Endothelial cell of umbilical vein (primary cell): ENCODE measurements around the gene NR3C2. TPM values are rescaled to one million over a fixed set of nuclear protein-coding genes. Genes with fewer than 3 reads are reported as not detected.

Source experiments
- BruUV-seq: library from RNA; stranded (reverse); fragments of 400-500 nt; replicated peaks from 2 replicates; lab custom pipeline; 2021; lab: Mats Ljungman, UMichigan
- CTCF ChIA-PET: fragments of 300-600, 350-600 bp; sonication (Branson Sonifier 250); formaldehyde crosslinking; loops from one replicate; lab custom pipeline; 2021; ENCODE audit warnings: antibody characterized with exemption, inconsistent platforms; lab: Charles Lee
- POLR2A ChIA-PET: fragments of 300-600, 350-600 bp; sonication (Branson Sonifier 250); formaldehyde crosslinking; loops from one replicate; lab custom pipeline; 2021; ENCODE audit warnings: antibody characterized with exemption, inconsistent platforms; lab: Charles Lee
- DNase-seq: peaks from one replicate; pipeline ENCODE4 v3.0.0-alpha.2; 2011; ENCODE audit warnings: low read depth, low spot score
- FAIRE-seq: peaks from 2 replicates; lab custom pipeline; 2011; peaks lifted over from hg19 to GRCh38; lab: Jason Lieb, UNC
- H2AFZ ChIP-seq: 2 replicates; pipeline ENCODE4 v1.6.0; 2012; ENCODE audit warnings: low read depth, low read length, control low read depth, inconsistent platforms
- H3K27ac ChIP-seq: 2 replicates; pipeline ENCODE4 v1.5.1; 2011; ENCODE audit warnings: low read depth, mild to moderate bottlenecking, control low read depth, low read length, moderate library complexity; ENCODE audit not compliant: insufficient read depth
- H3K27me3 ChIP-seq, 2 experiments: 2 replicates each; pipeline versions ENCODE4 v1.6.0 to v1.6.1; 2011; ENCODE audit warnings: low read length in 2 of 2, mixed read lengths in 1 of 2; ENCODE audit not compliant: control insufficient read depth in 2 of 2, insufficient read depth in 2 of 2
- H3K36me3 ChIP-seq, 2 experiments: 2 replicates in 1 of 2; 3 replicates in 1 of 2; pipeline ENCODE4 v1.5.1; 2011; ENCODE audit warnings: low read length in 2 of 2, mild to moderate bottlenecking in 1 of 2, moderate library complexity in 1 of 2; ENCODE audit not compliant: control insufficient read depth in 2 of 2, insufficient read depth in 2 of 2; ENCODE audit errors: extremely low read depth in 1 of 2
- H3K4me1 ChIP-seq: 3 replicates; pipeline ENCODE4 v1.5.1; 2011; ENCODE audit warnings: mild to moderate bottlenecking, low read length; ENCODE audit not compliant: control insufficient read depth, insufficient read depth; ENCODE audit errors: extremely low read depth
- H3K4me2 ChIP-seq: 2 replicates; pipeline ENCODE4 v1.6.1; 2011; ENCODE audit warnings: low read length, control low read depth, mixed read lengths; ENCODE audit not compliant: insufficient read depth
- H3K4me3 ChIP-seq, 3 experiments: fragments of 200-600 bp in 1 of 3; sonication (generic), shearing (Covaris generic) in 1 of 3; replicated peaks in 1 of 3; 2 replicates each; pipeline ENCODE4 v1.5.1; 2011 to 2016; ENCODE audit warnings: control low read depth in 3 of 3, low read length in 3 of 3, mild to moderate bottlenecking in 2 of 3, inconsistent platforms in 1 of 3, low read depth in 1 of 3, moderate library complexity in 1 of 3; ENCODE audit not compliant: insufficient read depth in 1 of 3
- H3K79me2 ChIP-seq: 2 replicates; pipeline ENCODE4 v1.6.0; 2012; ENCODE audit warnings: low read length, inconsistent platforms; ENCODE audit not compliant: control insufficient read depth, insufficient read depth
- H3K9ac ChIP-seq: replicated peaks from 2 replicates; pipeline ENCODE3; 2011; ENCODE audit warnings: low read length, control low read depth; ENCODE audit not compliant: insufficient read depth; ENCODE audit errors: extremely low read depth
- H3K9me1 ChIP-seq: replicated peaks from 3 replicates; pipeline ENCODE4 v1.6.0; 2011; ENCODE audit warnings: mild to moderate bottlenecking, low read length; ENCODE audit not compliant: control insufficient read depth, insufficient read depth; ENCODE audit errors: extremely low read depth
- H3K9me3 ChIP-seq: replicated peaks from 2 replicates; pipeline ENCODE4 v1.5.1; 2012; ENCODE audit warnings: low read length, inconsistent platforms; ENCODE audit not compliant: control insufficient read depth, insufficient read depth
- H4K20me1 ChIP-seq: replicated peaks from 2 replicates; pipeline ENCODE3; 2011; ENCODE audit warnings: mild to moderate bottlenecking, low read length; ENCODE audit not compliant: control insufficient read depth, insufficient read depth; ENCODE audit errors: extremely low read depth
- EZH2 ChIP-seq: IDR thresholded peaks from 2 replicates; pipeline ENCODE4 v1.6.1; 2012; ENCODE audit warnings: borderline replicate concordance, low read depth, mild to moderate bottlenecking, moderate library complexity, low read length, inconsistent platforms; ENCODE audit not compliant: severe bottlenecking
- FOS ChIP-seq: IDR thresholded peaks from 2 replicates; pipeline ENCODE4 v1.6.1; 2011; ENCODE audit warnings: mild to moderate bottlenecking, low read length, moderate library complexity, borderline replicate concordance; ENCODE audit not compliant: insufficient read depth
- GATA2 ChIP-seq: IDR thresholded peaks from 2 replicates; pipeline ENCODE4 v1.7.0; 2011; ENCODE audit warnings: low read depth, mild to moderate bottlenecking, moderate library complexity, mixed read lengths, low read length; ENCODE audit not compliant: insufficient read length, insufficient read depth
- JUN ChIP-seq: IDR thresholded peaks from 2 replicates; pipeline ENCODE4 v1.6.1; 2011; ENCODE audit warnings: borderline replicate concordance, low read depth; ENCODE audit not compliant: insufficient read length, insufficient read depth
- MAX ChIP-seq: IDR thresholded peaks from 2 replicates; pipeline ENCODE4 v1.6.1; 2011; ENCODE audit not compliant: insufficient read depth, insufficient read length
- MYC ChIP-seq: IDR thresholded peaks from one replicate; pipeline ENCODE4 v1.6.1; 2011; ENCODE audit warnings: mild to moderate bottlenecking, low read depth, low read length
- POLR2A ChIP-seq: IDR thresholded peaks from 2 replicates; pipeline ENCODE4 v1.6.1; 2012; ENCODE audit warnings: low read depth, mild to moderate bottlenecking, control low read depth, low read length
- dilution Hi-C: fragments of 300-500 bp; cut with MboI; formaldehyde crosslinking; loops from one replicate; pipeline ENCODE4 v1.15.0; 2019; ENCODE audit warnings: low sequenced_read_pairs; ENCODE audit not compliant: extremely low pct_ligation_motif_present
- intact Hi-C: fragments of 100-400 bp; cut with micrococcal nuclease; formaldehyde crosslinking; loops from one replicate; pipeline ENCODE4 v1.10.0; 2022
- polyA plus RNA-seq, 4 experiments: library from polyadenylated mRNA; depleted of rRNA in 3 of 4; stranded (reverse) in 3 of 4; unstranded in 1 of 4; fragments of >200 nt; gene quantifications; 2 replicates each; pipeline versions ENCODE4 v1.2.1 to v1.2.3, GENCODE V29; 2011 to 2012; ENCODE audit warnings: missing spikeins in 1 of 4
- total RNA-seq: library from RNA; stranded (reverse); gene quantifications from 2 replicates; pipeline ENCODE4 v1.2.3, GENCODE V29; 2021
- TF ChIP-seq, protein P1 (sequence below), 2 donors: IDR thresholded peaks; 1 replicate in 1 of 2; 2 replicates in 1 of 2; pipeline ENCODE4 v1.5.1; 2011; ENCODE audit warnings: low read length in 2 of 2, mild to moderate bottlenecking in 2 of 2, moderate library complexity in 2 of 2, control low read depth in 1 of 2, inconsistent platforms in 1 of 2, low read depth in 1 of 2; ENCODE audit not compliant: insufficient read depth in 1 of 2; ENCODE audit errors: extremely low read depth in 1 of 2

NR3C2 gene
- total and polyA plus RNA-seq, 2 donors (not counting 3 experiments of a cell fraction or from before 2014, with no cell fraction given): 4.8 to 16.4 TPM

DNA sequence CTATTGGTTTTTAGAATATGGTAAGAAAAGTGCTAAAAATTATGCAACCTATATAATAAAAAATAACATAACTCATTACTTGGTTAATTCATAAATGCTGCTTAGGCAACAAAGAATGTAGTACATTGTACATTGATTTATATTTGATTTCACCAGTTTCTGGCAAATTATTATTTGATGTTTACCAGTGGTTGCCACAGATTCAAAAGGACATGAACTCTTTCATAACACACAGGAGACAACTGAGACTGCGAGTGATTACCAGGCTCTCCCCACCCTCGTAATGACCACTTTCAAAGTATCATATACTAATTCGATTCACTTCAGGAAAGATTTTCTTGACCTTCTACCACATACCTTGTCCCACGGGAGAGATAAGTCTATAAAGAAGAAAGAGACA is 158.5 kb downstream of the NR3C2 start:
- BruUV-seq: no TSS peak
- FAIRE-seq (no peak), DNase-seq (no peak)
- H3K9me1 ChIP-seq: no peaks in the 10 kb centered on the region
- no peak overlapping the region for H3K4me2 ChIP-seq
- no peaks in the 10 kb centered on the region for H3K9me3 ChIP-seq
- ChIA-PET POLR2A (no interaction called here), CTCF (no interaction called here)
- intact Hi-C loops: loop anchor here (1.0 to 5.0 kb wide), 3 partner anchors 159 to 981 kb away; partner anchors contain the start of gene NR3C2
- no peak overlapping the region for H3K9ac ChIP-seq
- TF ChIP-seq GATA2 (no peak), FOS (no peak), EZH2 (no peak), JUN (no peak), POLR2A (no peak)
- dilution Hi-C loops: no loop called here
- no peak overlapping the region for H2AFZ ChIP-seq
- H3K36me3 ChIP-seq: no peaks in the 10 kb centered on the region
- H3K4me3 ChIP-seq: no peak overlapping the region
- no peaks in the 10 kb centered on the region for H3K27me3 ChIP-seq
- no peaks in the 10 kb centered on the region for H4K20me1 ChIP-seq
- no peak overlapping the region for H3K27ac ChIP-seq
- no peaks in the 10 kb centered on the region for H3K4me1 ChIP-seq
- no peaks in the 10 kb centered on the region for H3K79me2 ChIP-seq

DNA sequence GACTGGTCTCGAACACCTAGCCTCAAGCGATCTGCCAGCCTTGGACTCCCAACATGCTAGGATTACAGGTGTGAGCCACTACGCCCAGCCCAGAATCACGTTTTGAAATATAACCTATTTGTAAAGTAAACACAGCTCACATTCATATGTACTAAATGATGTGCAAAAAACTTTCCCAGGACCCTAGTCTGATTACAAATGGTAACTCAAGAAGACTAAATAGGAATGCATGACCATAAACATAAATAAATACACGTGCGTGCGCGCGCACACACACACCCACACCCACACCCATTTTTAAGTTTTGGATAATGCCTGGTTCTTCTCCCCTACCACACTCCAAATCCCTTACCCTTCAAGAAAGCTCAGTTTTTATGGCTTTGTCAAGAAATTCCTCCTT is 163.9 kb downstream of the NR3C2 start:
- Histone ChIP-seq H3K4me3 (no peak overlapping the region), H3K9me1 (no peaks in the 10 kb centered on the region), H3K27me3 (no peaks in the 10 kb centered on the region), H4K20me1 (no peaks in the 10 kb centered on the region), H2AFZ (no peak overlapping the region), H3K4me2 (no peak overlapping the region), H3K79me2 (no peaks in the 10 kb centered on the region), H3K36me3 (no peaks in the 10 kb centered on the region), H3K9me3 (no peaks in the 10 kb centered on the region), H3K4me1 (no peaks in the 10 kb centered on the region), H3K9ac (no peak overlapping the region), H3K27ac (no peak overlapping the region)
- intact Hi-C loops (no loop called here), dilution Hi-C loops (no loop called here)
- BruUV-seq: no TSS peak
- DNase-seq: no peak
- FAIRE-seq: no peak
- POLR2A ChIA-PET: no interaction called here
- CTCF ChIA-PET: interaction anchor here (1.6 kb wide), 1 partner anchor 14 kb away, joined by 3 read pairs; no protein-coding TSS in a partner anchor
- TF ChIP-seq GATA2 (no peak), MYC (no peak), MAX (no peak), EZH2 (no peak), POLR2A (no peak), JUN (no peak), FOS (no peak)
- TF ChIP-seq, protein P1, sequence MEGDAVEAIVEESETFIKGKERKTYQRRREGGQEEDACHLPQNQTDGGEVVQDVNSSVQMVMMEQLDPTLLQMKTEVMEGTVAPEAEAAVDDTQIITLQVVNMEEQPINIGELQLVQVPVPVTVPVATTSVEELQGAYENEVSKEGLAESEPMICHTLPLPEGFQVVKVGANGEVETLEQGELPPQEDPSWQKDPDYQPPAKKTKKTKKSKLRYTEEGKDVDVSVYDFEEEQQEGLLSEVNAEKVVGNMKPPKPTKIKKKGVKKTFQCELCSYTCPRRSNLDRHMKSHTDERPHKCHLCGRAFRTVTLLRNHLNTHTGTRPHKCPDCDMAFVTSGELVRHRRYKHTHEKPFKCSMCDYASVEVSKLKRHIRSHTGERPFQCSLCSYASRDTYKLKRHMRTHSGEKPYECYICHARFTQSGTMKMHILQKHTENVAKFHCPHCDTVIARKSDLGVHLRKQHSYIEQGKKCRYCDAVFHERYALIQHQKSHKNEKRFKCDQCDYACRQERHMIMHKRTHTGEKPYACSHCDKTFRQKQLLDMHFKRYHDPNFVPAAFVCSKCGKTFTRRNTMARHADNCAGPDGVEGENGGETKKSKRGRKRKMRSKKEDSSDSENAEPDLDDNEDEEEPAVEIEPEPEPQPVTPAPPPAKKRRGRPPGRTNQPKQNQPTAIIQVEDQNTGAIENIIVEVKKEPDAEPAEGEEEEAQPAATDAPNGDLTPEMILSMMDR (IDR thresholded peaks at IDR 0.05; ENCODE audit: extremely low read depth in 1 of 2, insufficient read depth in 1 of 2, low read depth in 1 of 2, low read length in 2 of 2): no peak
